CD14-positive monocyte (primary cell): Measurements from ENCODE around the gene TRAF3. TPM values are rescaled to one million over a fixed set of nuclear protein-coding genes. Genes with fewer than 3 reads are reported as not detected.

ENCODE experiments used
- DNase-seq, 3 donors: peaks; one replicate each; pipeline ENCODE4 v3.0.0-alpha.2; 2011 to 2022
- H2AFZ ChIP-seq: 2 replicates; pipeline ENCODE4 v1.6.0; 2012; ENCODE audit warnings: mild to moderate bottlenecking, low read depth, low read length, inconsistent platforms; ENCODE audit not compliant: insufficient read depth, poor library complexity, severe bottlenecking
- H3K27ac ChIP-seq, 2 donors: 1 replicate in 1 of 2; 2 replicates in 1 of 2; pipeline ENCODE4 v1.5.1; 2012 to 2013; ENCODE audit warnings: low read length in 2 of 2, control low read depth in 1 of 2, inconsistent platforms in 1 of 2, low read depth in 1 of 2, mild to moderate bottlenecking in 1 of 2
- H3K27me3 ChIP-seq, 2 donors: one replicate each; pipeline versions ENCODE4 v1.6.0 to v1.6.1; 2011 to 2013; ENCODE audit warnings: low read length in 2 of 2; ENCODE audit not compliant: control insufficient read depth in 2 of 2, insufficient read depth in 2 of 2
- H3K36me3 ChIP-seq, 2 donors: replicated peaks in 1 of 2; 1 replicate in 1 of 2; 2 replicates in 1 of 2; pipeline versions ENCODE4 v1.5.1 to v1.6.1; 2012 to 2013; ENCODE audit warnings: low read length in 2 of 2, control low read depth in 1 of 2, inconsistent platforms in 1 of 2, mild to moderate bottlenecking in 1 of 2; ENCODE audit not compliant: insufficient read depth in 2 of 2, control insufficient read depth in 1 of 2
- H3K4me1 ChIP-seq, 2 donors: 1 replicate in 1 of 2; 2 replicates in 1 of 2; pipeline versions ENCODE4 v1.5.1 to v1.6.1; 2012 to 2013; ENCODE audit warnings: low read length in 2 of 2, control low read depth in 1 of 2, inconsistent platforms in 1 of 2, mild to moderate bottlenecking in 1 of 2, moderate library complexity in 1 of 2; ENCODE audit not compliant: insufficient read depth in 2 of 2, control insufficient read depth in 1 of 2
- H3K4me2 ChIP-seq: replicated peaks from 2 replicates; pipeline ENCODE3; 2012; ENCODE audit warnings: low read length, moderate library complexity, mild to moderate bottlenecking; ENCODE audit not compliant: poor library complexity, severe bottlenecking; ENCODE audit errors: extremely low read depth
- H3K4me3 ChIP-seq, 3 experiments: fragments of 200-600 bp in 1 of 3; sonication (generic) in 1 of 3; replicated peaks in 1 of 3; 1 replicate in 2 of 3; 2 replicates in 1 of 3; pipeline ENCODE4 v1.5.1; 2011 to 2013; ENCODE audit warnings: low read length in 3 of 3, mild to moderate bottlenecking in 3 of 3, control low read depth in 2 of 3, low read depth in 2 of 3, inconsistent platforms in 1 of 3, moderate library complexity in 1 of 3
- H3K79me2 ChIP-seq: 2 replicates; pipeline ENCODE4 v1.6.0; 2012; ENCODE audit warnings: mild to moderate bottlenecking, control low read depth, inconsistent platforms, low read length, moderate library complexity; ENCODE audit not compliant: insufficient read depth
- H3K9ac ChIP-seq: 2 replicates; pipeline ENCODE4 v1.6.0; 2017; ENCODE audit warnings: low read length, mild to moderate bottlenecking; ENCODE audit not compliant: insufficient read depth, poor library complexity, severe bottlenecking
- H3K9me3 ChIP-seq, 2 donors: replicated peaks in 1 of 2; 1 replicate in 1 of 2; 2 replicates in 1 of 2; pipeline versions ENCODE4 v1.5.1 to v1.6.1; 2012 to 2013; ENCODE audit warnings: low read length in 2 of 2, control low read depth in 1 of 2; ENCODE audit not compliant: control insufficient read depth in 1 of 2, insufficient read depth in 1 of 2
- H4K20me1 ChIP-seq: 2 replicates; pipeline ENCODE4 v1.6.0; 2012; ENCODE audit warnings: mild to moderate bottlenecking, low read length, control low read depth, moderate library complexity; ENCODE audit not compliant: insufficient read depth
- H3K27ac Mint-ChIP-seq, 7 donors: one replicate each; pipeline ENCODE4 v1.8.0; 2020; ENCODE audit warnings: mild to moderate bottlenecking in 7 of 7, mixed read lengths in 7 of 7, moderate library complexity in 6 of 7, inconsistent platforms in 2 of 7
- H3K27me3 Mint-ChIP-seq, 3 donors: one replicate each; pipeline ENCODE4 v1.8.0; 2021 to 2022; ENCODE audit warnings: low read depth in 3 of 3, mild to moderate bottlenecking in 3 of 3, mixed read lengths in 3 of 3, moderate library complexity in 3 of 3, inconsistent platforms in 1 of 3
- H3K36me3 Mint-ChIP-seq, 2 donors: one replicate each; pipeline ENCODE4 v1.8.0; 2020; ENCODE audit warnings: mixed read lengths in 2 of 2, inconsistent platforms in 1 of 2, mild to moderate bottlenecking in 1 of 2
- H3K4me1 Mint-ChIP-seq: one replicate; pipeline ENCODE4 v1.8.0; 2020; ENCODE audit warnings: mild to moderate bottlenecking, mixed read lengths
- H3K4me3 Mint-ChIP-seq, 2 donors: one replicate each; pipeline ENCODE4 v1.8.0; 2020; ENCODE audit warnings: mild to moderate bottlenecking in 2 of 2, mixed read lengths in 2 of 2, moderate library complexity in 1 of 2
- H3K9me3 Mint-ChIP-seq, 7 donors: one replicate each; pipeline ENCODE4 v1.8.0; 2020 to 2022; ENCODE audit warnings: mixed read lengths in 7 of 7, mild to moderate bottlenecking in 6 of 7, moderate library complexity in 6 of 7, inconsistent platforms in 2 of 7
- CTCF ChIP-seq: fragments of 200-600 bp; IDR thresholded peaks from one replicate; pipeline ENCODE4 v1.8.0; 2022; ENCODE audit warnings: antibody characterized with exemption, mild to moderate bottlenecking
- WGBS: methylation state at CpG from one replicate; pipeline ENCODE4 v1.1.5; 2013; ENCODE audit warnings: missing lambda C conversion rate; ENCODE audit not compliant: insufficient coverage; 5-methylcytosine and 5-hydroxymethylcytosine counted together
- intact Hi-C, 2 donors: fragments of 100-400 bp; cut with micrococcal nuclease; formaldehyde crosslinking; loops; one replicate each; pipeline versions ENCODE4 v1.15.0 to v1.15.1; 2023
- polyA plus RNA-seq, 3 donors: library from polyadenylated mRNA; depleted of rRNA in 1 of 3; unstranded in 2 of 3; stranded (reverse) in 1 of 3; fragments of 300-500 nt in 2 of 3; fragments of >200 nt in 1 of 3; fragmentation: Illumina TruSeq in 2 of 3; gene quantifications; 1 replicate in 2 of 3; 2 replicates in 1 of 3; pipeline ENCODE4 v1.2.3, GENCODE V29; 2012 to 2021

Gene TRAF3
- polyA plus RNA-seq, 3 donors: 12.0 to 37.6 (median 17.3) TPM

- Mint-ChIP-seq H3K4me1 (no peaks in the 10 kb centered on the region), H3K9me3 (peaks cover 4 to 13% (median 11%) of the 10 kb centered on the region in 7 donors), H3K36me3 (peaks cover 14 to 48% of the 10 kb centered on the region in 2 donors), H3K27me3 (peaks cover under 1 to 4% (median under 1%) of the 10 kb centered on the region in 3 donors), H3K4me3 (no peak overlapping the region), H3K27ac (no peak overlapping the region)
- peaks cover 0 to 21% of the 10 kb centered on the region in 2 donors for H3K36me3 ChIP-seq
- no peak for DNase-seq
- 91% methylated on average over 20 of the region's 28 CpGs for WGBS
- TF ChIP-seq CTCF: no peak
- H3K27me3 ChIP-seq: no peaks in the 10 kb centered on the region
- intact Hi-C loops: no loop called here
- no peaks in the 10 kb centered on the region for H3K4me1 ChIP-seq
- no peaks in the 10 kb centered on the region for H3K79me2 ChIP-seq
- H3K9me3 ChIP-seq: peaks cover 0 to 16% of the 10 kb centered on the region in 2 donors
- H4K20me1 ChIP-seq: no peaks in the 10 kb centered on the region
- no peak overlapping the region for H3K9ac ChIP-seq
- no peak overlapping the region for H3K4me3 ChIP-seq
- H3K27ac ChIP-seq: no peak overlapping the region
- no peak overlapping the region for H2AFZ ChIP-seq
- H3K4me2 ChIP-seq: no peak overlapping the region
These were observed 30.4 kb upstream of the TRAF3 start for GRCh38 chr14:102746634-102747438.

- Histone ChIP-seq H3K27ac (no peak overlapping the region), H3K79me2 (no peaks in the 10 kb centered on the region), H3K4me1 (no peaks in the 10 kb centered on the region), H3K36me3 (peaks cover 0 to 16% of the 10 kb centered on the region in 2 donors), H3K4me3 (no peak overlapping the region), H2AFZ (no peak overlapping the region), H4K20me1 (no peaks in the 10 kb centered on the region), H3K4me2 (no peak overlapping the region), H3K9ac (no peak overlapping the region), H3K27me3 (no peaks in the 10 kb centered on the region), H3K9me3 (no peaks in the 10 kb centered on the region)
- H3K4me3 Mint-ChIP-seq: no peak overlapping the region
- WGBS: 100% methylated on average over 4 of the region's 8 CpGs
- TF ChIP-seq CTCF: no peak
- intact Hi-C loops: no loop called here
- H3K9me3 Mint-ChIP-seq: no peaks in the 10 kb centered on the region
- H3K36me3 Mint-ChIP-seq: peaks cover 10 to 42% of the 10 kb centered on the region in 2 donors
- DNase-seq: no peak
- H3K27ac Mint-ChIP-seq: peak overlapping the region in 2 of 7 donors; percentile 63 to 79
- no peaks in the 10 kb centered on the region for H3K4me1 Mint-ChIP-seq
- H3K27me3 Mint-ChIP-seq: peaks cover 0 to 4% (median 1%) of the 10 kb centered on the region in 3 donors
These were observed 28.4 kb upstream of the TRAF3 start for GRCh38 chr14:102748806-102749205.
